HG02678 (cell line): Measurements from ENCODE around the gene ACTN2.

Source experiments
- ATAC-seq: cut with Tn5 transposase; IDR thresholded peaks from one replicate; pipeline ENCODE4 v1.9.1; 2021; ENCODE audit warnings: mild to moderate bottlenecking, moderate library complexity; ENCODE audit not compliant: unreplicated experiment

Gene ACTN2

DNA sequence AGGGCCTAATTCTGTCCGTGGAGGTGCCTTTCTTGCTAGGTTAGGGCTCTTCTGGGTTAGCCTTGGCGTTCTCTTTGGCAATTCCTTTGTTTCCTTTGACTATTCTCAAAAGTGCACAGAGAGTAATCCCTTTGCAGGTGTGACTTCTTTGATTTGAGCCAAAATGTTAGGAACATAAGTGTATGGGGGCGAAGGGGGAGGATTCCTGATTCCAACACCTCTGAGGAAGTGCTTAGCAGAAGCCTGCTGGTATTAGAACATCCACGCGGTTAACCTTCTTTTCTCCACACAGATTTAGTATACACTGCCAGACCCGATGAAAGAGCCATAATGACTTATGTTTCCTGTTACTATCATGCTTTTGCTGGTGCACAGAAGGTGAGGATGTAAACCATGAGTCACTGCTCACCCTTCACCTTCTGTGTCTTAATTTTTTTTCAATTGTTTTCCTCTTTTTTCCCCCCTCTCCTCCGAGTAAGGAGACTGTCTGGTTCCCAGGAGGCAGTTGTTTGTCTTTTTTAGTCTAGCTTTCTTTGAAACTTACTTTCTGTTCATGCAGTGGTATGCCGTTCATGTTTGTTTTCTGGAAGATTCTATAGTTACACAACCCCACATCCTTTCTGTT lies 48.0 kb downstream of the ACTN2 start:
- no peak for ATAC-seq

DNA sequence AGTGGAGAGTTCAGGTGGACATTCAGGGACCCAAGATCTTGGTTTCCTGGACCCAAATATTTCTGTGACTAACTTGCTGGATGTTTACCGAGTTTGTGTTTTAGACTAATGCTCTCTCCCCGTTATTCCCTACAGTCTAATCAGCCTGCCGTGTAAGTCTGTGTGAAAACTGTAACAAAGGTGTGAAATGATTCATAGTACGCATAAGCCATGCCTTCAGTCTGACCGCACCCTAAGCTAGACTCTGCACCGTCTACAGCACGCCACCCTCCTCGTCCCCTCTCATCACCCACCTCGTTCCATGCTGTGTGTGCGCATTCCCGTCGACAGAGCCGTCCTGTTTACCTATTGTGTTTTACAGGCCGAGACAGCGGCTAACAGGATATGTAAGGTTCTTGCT lies 50.5 kb downstream of the ACTN2 start:
- no peak for ATAC-seq

DNA sequence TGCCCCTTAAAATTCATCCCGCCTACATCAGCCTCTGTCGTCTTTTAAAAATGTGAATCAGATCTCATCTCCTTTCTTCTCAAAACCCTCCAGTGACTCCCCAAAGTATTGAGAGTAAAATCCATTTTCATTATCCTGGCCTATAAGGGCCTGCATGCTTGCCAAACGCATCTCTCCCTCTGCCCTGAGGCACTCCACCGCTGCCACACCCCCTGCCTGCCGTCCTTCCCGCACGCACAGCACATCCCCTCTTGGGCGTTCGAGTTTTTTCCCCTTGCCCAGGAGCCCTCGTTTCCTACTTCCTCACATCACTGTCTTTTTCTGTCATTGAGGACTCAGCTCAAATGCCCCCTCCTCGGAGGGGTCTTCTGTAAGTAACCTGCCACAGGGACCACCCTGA lies 55.5 kb downstream of the ACTN2 start:
- no peak for ATAC-seq

DNA sequence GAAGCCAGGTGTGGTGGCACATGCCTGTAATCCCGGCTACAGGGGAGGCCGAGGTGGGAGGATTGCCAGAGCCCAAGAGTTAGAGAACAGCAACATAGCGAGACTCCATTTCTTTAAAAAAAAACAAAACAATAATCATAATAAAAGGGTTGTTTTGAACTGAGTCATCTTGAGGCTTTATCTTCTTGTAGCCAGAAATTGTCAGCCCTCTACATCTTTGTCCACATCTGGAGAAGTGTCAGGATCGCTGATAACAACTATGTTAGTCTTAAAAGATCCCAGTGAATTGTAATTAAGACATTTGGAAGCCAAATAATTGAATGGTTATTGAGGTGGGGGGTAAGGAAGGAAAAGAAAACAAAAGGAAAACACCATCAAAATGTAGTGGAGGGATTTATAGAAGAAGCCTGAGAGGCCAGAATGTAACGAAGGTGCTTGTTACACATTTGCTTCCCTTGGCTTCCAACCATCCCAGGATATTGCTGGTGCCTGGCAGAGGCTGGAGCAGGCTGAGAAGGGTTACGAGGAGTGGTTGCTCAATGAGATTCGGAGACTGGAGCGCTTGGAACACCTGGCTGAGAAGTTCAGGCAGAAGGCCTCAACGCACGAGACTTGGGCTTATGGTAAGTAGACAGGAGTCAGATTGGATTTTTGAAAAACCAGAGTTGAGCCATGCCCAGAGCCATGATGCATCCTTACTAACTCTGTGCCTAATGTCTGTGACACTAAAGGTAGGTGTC lies 56.3 kb downstream of the ACTN2 start:
- no peak for ATAC-seq

DNA sequence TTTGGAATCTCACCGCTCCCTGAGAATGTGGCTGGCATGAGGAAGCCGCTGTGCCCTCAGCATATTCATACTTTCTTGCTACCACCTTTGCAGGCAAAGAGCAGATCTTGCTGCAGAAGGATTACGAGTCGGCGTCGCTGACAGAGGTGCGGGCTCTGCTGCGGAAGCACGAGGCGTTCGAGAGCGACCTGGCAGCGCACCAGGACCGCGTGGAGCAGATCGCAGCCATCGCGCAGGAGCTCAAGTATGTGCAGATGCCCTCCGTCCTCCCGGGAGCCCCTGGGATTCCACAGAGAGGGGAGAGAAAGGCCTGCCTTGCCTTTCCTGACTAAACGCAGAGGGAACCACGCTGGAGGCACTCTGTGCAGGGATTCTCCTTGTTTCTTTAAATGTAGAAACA lies 58.2 kb downstream of the ACTN2 start:
- no peak for ATAC-seq

DNA sequence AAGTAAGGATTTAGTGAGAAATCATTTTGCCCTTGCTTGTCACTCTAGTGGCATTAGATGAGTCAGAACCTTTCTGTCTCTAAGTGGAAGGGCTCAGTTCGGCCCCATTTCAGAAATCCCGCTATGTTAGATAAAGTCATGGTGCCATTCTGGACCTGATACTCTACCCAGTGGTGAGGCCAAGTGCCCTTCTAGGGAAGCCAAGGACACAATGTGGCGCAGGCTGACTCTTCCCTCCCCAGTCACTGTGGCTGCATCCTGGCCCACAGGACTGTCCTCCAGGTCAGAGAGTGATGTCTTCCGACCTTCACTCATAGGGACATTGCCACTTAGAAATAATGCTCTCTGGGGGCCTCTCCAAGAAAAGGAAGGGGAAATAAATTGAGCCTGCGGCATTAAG lies 60.5 kb downstream of the ACTN2 start:
- no peak for ATAC-seq

DNA sequence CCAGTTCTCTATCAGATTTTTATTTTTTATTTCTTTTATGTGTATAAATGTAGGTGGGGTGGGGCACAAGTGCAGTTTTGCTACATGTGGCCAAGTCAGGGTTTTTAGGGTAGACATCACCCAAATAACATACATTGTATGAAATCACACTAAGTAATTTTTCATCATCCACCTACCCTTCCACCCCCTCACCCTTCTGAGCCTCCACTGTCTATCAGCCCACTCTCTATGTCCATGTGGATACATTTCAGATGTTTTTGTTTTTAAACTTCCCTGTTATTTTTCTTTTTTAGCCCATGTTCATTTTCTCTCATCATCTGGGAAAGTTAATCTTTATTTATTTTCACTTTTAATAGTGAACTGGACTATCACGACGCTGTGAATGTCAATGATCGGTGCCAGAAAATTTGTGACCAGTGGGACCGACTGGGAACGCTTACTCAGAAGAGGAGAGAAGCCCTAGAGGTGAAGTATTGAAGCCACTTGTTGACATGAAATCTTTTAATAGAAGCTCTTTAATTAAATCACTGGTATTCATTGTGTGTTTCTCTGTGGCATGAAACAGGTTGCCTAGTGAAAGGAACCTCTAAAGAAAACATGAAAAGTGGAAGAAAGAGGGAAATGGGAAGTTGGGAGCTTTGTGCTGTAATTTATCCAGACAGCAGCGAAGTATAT lies 61.1 kb downstream of the ACTN2 start:
- ATAC-seq = no peak

DNA sequence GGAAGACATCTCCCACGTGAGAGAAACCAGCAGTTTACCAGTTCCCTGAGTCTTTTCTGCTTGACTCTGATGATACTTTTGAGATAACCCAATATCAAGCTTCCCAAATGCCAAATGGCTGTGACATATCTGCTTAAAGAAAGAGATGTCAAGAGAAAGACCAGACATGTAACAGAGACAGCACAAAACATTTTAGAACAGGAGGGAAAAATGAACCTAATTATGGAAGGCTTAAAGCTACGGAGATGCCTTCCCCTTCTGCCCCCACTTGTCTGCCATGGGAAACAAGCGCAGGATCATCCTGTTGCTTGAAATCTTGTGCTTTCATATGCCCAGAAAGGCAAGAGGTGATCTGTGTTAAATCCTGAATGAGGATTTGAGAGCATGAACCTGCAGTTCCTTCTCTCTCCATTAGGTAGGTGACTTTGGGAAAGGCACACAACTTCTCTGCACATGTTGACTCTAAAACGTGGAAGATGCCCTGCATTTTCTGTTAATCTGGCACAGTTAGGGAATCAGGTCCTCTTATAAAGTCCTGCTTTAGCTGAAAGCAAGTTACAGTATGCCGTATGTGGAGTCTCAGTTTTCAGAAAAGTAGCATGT lies 62.1 kb downstream of the ACTN2 start:
- no peak for ATAC-seq

DNA sequence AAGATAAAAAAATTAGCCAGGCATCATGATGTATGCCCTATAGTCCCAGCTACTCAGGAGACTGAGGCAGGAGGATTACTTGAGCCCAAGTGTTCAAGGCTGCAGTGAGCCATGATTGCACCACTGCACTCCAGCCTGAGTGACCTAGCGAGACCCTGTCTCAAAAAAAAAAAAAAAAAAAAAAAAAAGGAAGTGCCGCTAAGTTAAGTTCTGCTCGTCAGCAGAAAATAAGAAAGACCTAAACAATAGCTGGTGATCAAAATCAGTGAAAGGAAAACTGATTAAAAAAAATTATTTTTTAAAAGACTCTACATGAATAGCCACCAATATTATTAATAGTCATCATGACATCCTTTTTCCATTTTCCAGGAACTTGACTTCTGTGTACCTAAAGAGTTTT lies 64.6 kb downstream of the ACTN2 start:
- ATAC-seq = no peak

DNA sequence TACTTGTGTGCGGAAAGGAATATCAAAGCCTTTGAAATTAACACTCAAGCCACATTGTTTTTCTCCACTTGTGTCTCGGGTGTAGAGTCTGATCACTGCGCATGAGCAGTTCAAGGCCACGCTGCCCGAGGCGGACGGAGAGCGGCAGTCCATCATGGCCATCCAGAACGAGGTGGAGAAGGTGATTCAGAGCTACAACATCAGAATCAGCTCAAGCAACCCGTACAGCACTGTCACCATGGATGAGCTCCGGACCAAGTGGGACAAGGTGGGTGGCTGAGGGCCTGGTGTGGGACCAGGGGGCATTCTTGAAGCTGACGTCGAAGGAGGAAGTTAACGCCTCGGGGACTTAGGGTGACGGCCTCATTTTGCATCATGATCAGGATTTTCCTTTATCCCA lies 65.1 kb downstream of the ACTN2 start:
- ATAC-seq = no peak

DNA sequence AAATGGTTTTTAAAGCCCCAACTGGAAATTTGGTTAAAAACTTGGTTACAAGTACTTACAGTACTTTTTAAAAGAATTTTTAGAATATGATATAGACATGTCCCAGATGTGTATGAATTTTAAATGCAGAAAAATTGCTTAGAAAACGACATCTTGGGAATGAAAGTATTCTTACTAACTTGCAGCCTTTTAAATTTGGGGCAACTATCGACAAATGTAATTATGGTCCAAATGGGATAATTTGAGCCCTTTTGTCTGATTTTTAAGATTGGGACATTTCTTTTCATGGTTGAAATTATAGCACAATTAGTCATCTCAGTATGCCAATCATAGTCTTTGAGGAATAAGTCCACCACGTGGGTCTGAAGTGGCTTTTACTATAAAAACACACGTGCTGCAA lies 65.6 kb downstream of the ACTN2 start:
- no peak for ATAC-seq

DNA sequence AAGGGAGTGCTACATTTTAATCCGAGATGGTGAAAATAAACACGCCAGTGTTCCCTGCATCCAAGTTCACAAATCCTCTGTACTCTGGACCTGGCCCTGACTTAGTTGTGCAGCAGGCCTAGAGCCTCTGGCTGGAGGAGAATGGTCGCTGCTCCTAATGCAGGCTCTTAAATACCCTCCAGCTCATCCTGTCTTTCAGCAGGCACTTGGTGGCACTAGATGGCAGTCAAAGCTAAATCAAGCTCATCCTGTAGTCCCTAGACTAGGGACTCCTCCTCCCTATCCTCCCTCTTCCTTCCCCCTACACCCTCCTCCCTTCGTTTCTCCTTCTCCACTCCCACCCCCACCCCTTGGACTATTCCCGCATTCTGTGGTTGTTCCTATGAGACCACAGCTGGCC lies 67.2 kb downstream of the ACTN2 start:
- ATAC-seq = no peak

DNA sequence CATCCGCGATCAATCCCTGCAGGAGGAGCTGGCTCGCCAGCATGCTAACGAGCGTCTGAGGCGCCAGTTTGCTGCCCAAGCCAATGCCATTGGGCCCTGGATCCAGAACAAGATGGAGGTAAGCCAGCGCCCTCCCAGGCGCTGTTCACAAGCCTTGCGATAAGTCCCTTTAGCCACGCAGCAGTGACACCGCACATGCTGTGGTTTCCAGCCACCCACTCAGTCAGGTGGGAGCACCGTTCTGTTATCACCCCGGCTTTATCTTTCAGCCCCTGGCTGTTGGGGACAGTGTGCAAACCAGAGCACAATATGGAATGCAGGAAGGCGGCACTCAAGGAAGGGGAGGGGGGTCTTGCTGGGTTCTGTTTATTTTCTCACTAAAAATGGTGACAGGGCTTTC lies 67.7 kb downstream of the ACTN2 start:
- ATAC-seq = no peak

DNA sequence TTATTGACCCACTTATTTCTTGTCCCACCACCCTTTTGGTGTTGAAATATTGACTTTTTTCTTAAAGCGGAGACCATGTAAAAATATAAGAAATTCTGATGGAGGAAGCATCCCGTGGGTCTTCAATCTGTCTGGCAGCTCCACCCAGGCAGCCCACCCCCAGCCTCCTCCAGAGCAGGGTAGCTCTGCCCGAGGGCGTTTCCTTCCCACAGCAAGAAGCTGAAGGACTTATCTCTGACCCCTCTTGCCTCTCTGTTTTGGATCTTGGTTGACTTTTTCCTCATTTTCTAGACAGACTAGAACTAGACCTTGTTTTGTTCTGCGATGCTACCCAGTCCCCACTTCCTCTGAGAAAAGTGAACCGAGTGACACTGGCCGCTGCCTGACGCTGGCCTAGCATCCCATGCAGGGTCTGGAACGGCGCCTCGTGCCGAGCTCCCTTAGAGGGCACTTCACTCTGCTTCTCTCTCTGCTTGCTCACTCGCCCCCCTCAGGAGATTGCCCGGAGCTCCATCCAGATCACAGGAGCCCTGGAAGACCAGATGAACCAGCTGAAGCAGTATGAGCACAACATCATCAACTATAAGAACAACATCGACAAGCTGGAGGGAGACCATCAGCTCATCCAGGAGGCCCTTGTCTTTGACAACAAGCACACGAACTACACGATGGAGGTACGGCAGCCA lies 68.4 kb downstream of the ACTN2 start:
- no peak for ATAC-seq

DNA sequence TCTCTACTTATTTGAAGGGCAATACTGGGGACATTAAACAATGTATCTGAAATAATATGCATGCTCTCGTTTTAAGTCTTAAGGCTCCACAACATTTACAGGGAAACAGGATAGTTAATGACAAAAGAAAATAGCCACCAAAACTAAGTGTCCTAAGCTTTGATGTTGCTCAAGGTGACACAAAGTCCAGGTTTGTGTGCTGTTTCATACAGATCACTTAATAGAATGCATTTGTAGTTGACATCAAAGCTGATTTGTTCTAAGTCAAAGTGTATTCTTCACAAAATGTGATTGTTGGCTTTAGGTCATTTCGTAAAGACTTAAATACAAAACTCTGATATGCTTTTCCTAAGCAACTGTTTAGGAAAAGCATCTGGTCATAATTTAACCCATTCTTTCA lies 71.3 kb downstream of the ACTN2 start:
- ATAC-seq = no peak

DNA sequence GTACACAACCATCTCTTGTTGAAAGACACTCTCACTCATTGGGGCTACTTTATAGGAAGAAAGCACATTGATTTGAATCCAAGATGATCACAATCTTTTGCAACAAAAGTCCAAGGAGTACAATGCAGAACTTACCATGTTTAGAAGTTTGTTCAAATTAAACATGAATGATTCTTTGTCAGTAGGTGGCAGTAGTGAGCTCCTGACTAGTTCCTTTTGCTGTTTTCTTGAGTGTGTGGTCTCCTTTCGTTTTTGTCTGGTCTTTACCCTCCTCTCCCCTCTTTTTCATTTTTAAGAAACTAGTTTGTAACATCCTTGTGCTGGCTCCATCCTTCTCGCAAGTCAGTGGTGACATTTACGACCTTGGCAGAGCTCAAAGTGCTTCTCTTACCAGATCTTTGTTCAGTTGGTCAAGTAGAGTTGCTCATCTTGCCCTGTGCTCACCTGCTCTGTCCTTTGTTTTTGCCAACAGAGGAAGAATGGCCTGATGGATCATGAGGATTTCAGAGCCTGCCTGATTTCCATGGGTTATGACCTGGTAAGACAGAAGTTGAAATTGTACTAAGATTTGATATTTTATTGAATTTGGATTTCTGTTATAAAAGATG lies 73.1 kb downstream of the ACTN2 start:
- ATAC-seq = peak; percentile 48

DNA sequence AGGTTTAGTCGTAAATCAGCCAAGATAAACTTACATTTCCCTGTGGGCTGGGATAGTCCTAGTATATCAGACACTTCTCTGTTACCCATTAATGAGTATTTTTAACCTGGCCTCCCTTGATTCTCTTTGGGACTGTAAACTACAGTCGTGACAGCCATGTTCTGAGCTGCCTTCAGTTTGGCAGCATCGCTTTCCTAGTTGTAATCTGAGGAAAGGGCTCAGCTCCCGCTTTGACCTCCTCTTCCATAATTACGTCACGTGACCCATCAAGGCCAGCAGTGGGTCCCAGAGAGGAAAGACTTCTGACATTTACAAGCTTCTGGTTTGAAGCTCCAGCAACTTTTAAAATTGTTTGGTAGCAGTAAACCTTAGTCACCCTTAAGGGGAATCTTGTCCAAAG lies 74.2 kb downstream of the ACTN2 start:
- ATAC-seq = no peak

DNA sequence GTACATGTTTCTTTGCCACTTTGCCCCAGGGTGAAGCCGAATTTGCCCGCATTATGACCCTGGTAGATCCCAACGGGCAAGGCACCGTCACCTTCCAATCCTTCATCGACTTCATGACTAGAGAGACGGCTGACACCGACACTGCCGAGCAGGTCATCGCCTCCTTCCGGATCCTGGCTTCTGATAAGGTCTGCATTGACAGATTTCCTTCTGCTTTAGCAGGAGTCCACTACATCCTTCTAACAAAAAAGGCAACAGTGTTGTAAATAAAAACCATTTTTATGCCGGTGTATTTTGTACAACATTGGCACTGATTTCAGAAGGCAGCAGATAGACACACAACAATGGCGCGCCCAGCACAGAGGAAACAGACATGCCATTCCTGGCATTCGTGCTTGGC lies 74.7 kb downstream of the ACTN2 start:
- no peak for ATAC-seq

DNA sequence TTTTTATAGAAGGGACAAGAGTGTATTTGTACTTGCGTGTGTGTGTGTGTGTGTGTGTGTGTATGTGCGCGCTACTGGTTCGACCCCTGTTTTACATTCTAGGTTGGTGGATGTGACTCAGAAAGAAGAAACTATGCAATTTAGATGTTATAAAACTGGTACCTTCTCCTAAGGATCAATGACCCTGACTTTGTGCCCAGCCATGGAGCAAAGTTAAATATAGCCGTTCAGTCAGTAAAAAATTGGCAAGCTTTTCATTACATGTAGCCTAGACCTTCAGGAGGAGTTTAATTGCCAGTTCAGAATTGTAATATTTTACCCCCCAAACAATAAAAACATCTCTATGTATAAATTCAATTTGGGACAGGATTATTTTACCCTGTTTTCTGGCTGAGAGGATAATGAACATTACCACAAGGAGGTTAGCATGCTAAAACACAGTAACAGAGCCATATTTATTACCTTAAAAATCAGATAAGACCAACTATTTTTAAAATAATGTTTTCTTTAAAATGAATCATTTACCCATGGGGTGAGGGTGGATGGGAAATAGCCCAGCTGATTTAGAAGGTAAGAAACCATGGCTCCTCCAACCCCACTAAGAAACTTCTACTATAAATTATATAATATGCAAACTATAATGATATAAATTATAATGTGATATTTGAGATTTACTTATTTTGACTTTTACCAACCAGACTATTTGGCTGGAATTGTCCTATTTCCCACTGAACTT lies 75.3 kb downstream of the ACTN2 start:
- ATAC-seq = no peak

DNA sequence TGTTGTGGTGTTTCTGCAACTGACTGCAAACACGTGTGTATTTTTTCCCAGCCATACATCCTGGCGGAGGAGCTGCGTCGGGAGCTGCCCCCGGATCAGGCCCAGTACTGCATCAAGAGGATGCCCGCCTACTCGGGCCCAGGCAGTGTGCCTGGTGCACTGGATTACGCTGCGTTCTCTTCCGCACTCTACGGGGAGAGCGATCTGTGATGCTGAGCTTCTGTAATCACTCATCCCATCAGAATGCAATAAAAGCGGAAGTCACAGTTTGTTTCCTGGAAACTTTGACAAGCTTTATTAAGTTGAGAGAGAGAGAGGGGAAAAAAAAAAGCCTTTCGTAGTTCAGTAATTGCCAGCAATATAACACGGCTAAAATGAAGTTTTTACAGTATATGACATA lies 76.1 kb downstream of the ACTN2 start:
- ATAC-seq = no peak
